Effector memory CD8-positive, alpha-beta T cell (primary cell): Measurements from ENCODE around the gene AARS1.
"Not testable (repeated sequence)": the region's sequence is repeated elsewhere in the genome, so short reads cannot be mapped to it uniquely, and the experiment has no call there.

Experiments used
- ATAC-seq: fragments of 150-1000 bp; cut with Tn5 transposase; replicated peaks from 2 replicates; pipeline ENCODE4 v1.10.0; 2021; ENCODE audit warnings: mild to moderate bottlenecking, moderate library complexity
- DNase-seq, 3 experiments: peaks; one replicate each; pipeline ENCODE4 v3.0.0; 2021
- H3K27ac Mint-ChIP-seq, 2 donors: one replicate each; pipeline ENCODE4 v1.8.0; 2022; ENCODE audit warnings: mild to moderate bottlenecking in 2 of 2, mixed read lengths in 2 of 2, moderate library complexity in 2 of 2
- H3K27me3 Mint-ChIP-seq, 2 donors: one replicate each; pipeline ENCODE4 v1.8.0; 2022; ENCODE audit warnings: mixed read lengths in 2 of 2
- H3K36me3 Mint-ChIP-seq: one replicate; pipeline ENCODE4 v1.8.0; 2022; ENCODE audit warnings: mild to moderate bottlenecking, moderate library complexity, mixed read lengths; ENCODE audit not compliant: insufficient read depth
- H3K4me1 Mint-ChIP-seq, 2 donors: one replicate each; pipeline ENCODE4 v1.8.0; 2022; ENCODE audit warnings: low read depth in 2 of 2, mixed read lengths in 2 of 2
- H3K4me3 Mint-ChIP-seq, 2 donors: one replicate each; pipeline ENCODE4 v1.8.0; 2022; ENCODE audit warnings: mild to moderate bottlenecking in 2 of 2, mixed read lengths in 2 of 2, moderate library complexity in 2 of 2
- H3K9me3 Mint-ChIP-seq, 2 donors: one replicate each; pipeline ENCODE4 v1.8.0; 2022; ENCODE audit warnings: mixed read lengths in 2 of 2

The AARS1 gene

GRCh38 chr16:70258946-70259345 is 30.4 kb downstream of the AARS1 start:
- Mint-ChIP-seq H3K4me1 (no peaks in the 10 kb centered on the region), H3K27ac (no peak overlapping the region), H3K4me3 (no peak overlapping the region), H3K9me3 (no peaks in the 10 kb centered on the region), H3K27me3 (no peaks in the 10 kb centered on the region), H3K36me3 (peaks cover 44% of the 10 kb centered on the region)
- ATAC-seq (no peak), DNase-seq (no peak)

- H3K27me3 Mint-ChIP-seq = no peaks in the 10 kb centered on the region
- ATAC-seq (no peak), DNase-seq (no peak)
- H3K9me3 Mint-ChIP-seq = no peaks in the 10 kb centered on the region
- no peaks in the 10 kb centered on the region for H3K4me1 Mint-ChIP-seq
- no peak overlapping the region for H3K4me3 Mint-ChIP-seq
- peaks cover 42% of the 10 kb centered on the region for H3K36me3 Mint-ChIP-seq
- H3K27ac Mint-ChIP-seq = no peak overlapping the region
Observed at GRCh38 chr16:70258065-70258464, 31.2 kb downstream of the AARS1 start.

- Mint-ChIP-seq H3K4me1 (no peaks in the 10 kb centered on the region), H3K4me3 (no peak overlapping the region), H3K36me3 (peaks cover 40% of the 10 kb centered on the region), H3K9me3 (no peaks in the 10 kb centered on the region), H3K27me3 (no peaks in the 10 kb centered on the region), H3K27ac (no peak overlapping the region)
- ATAC-seq (no peak), DNase-seq (no peak)
Observed at GRCh38 chr16:70257391-70257790, 31.9 kb downstream of the AARS1 start.

- no peak overlapping the region for H3K27ac Mint-ChIP-seq
- DNase-seq = no peak
- H3K36me3 Mint-ChIP-seq = peaks cover 37% of the 10 kb centered on the region
- H3K9me3 Mint-ChIP-seq = no peaks in the 10 kb centered on the region
- H3K4me3 Mint-ChIP-seq = no peak overlapping the region
- H3K4me1 Mint-ChIP-seq = peaks cover 0 to 5% of the 10 kb centered on the region in 2 donors
- no peak for ATAC-seq
- no peaks in the 10 kb centered on the region for H3K27me3 Mint-ChIP-seq
Observed at GRCh38 chr16:70255574-70255973, 33.7 kb downstream of the AARS1 start.

GRCh38 chr16:70254965-70255286 is 34.4 kb downstream of the AARS1 start:
- H3K27ac Mint-ChIP-seq = no peak overlapping the region
- no peaks in the 10 kb centered on the region for H3K27me3 Mint-ChIP-seq
- H3K4me1 Mint-ChIP-seq = peaks cover 0 to 8% of the 10 kb centered on the region in 2 donors
- H3K4me3 Mint-ChIP-seq = no peak overlapping the region
- DNase-seq (no peak), ATAC-seq (no peak)
- no peaks in the 10 kb centered on the region for H3K9me3 Mint-ChIP-seq
- H3K36me3 Mint-ChIP-seq = peaks cover 36% of the 10 kb centered on the region

- no peaks in the 10 kb centered on the region for H3K27me3 Mint-ChIP-seq
- peaks cover 3 to 8% of the 10 kb centered on the region in 2 donors for H3K4me1 Mint-ChIP-seq
- H3K36me3 Mint-ChIP-seq = peaks cover 38% of the 10 kb centered on the region
- H3K4me3 Mint-ChIP-seq = no peak overlapping the region
- no peaks in the 10 kb centered on the region for H3K9me3 Mint-ChIP-seq
- H3K27ac Mint-ChIP-seq = no peak overlapping the region
- no peak for DNase-seq
- ATAC-seq = no peak
Observed at GRCh38 chr16:70254180-70254964, 34.9 kb downstream of the AARS1 start.

- no peaks in the 10 kb centered on the region for H3K27me3 Mint-ChIP-seq
- no peak overlapping the region for H3K27ac Mint-ChIP-seq
- ATAC-seq (no peak), DNase-seq (peak; percentile 22 to 35 (median 23))
- no peaks in the 10 kb centered on the region for H3K9me3 Mint-ChIP-seq
- no peak overlapping the region for H3K4me3 Mint-ChIP-seq
- H3K4me1 Mint-ChIP-seq = peaks cover 8% of the 10 kb centered on the region in 2 donors
- H3K36me3 Mint-ChIP-seq = peaks cover 43% of the 10 kb centered on the region
Observed at GRCh38 chr16:70253291-70254106, 35.8 kb downstream of the AARS1 start.

- H3K36me3 Mint-ChIP-seq = peaks cover 38% of the 10 kb centered on the region
- peak overlapping the region in 1 of 2 donors; percentile 87 for H3K4me3 Mint-ChIP-seq
- H3K27me3 Mint-ChIP-seq = no peaks in the 10 kb centered on the region
- peak overlapping the region; percentile 91 to 95 for H3K27ac Mint-ChIP-seq
- H3K4me1 Mint-ChIP-seq = peaks cover 8% of the 10 kb centered on the region in 2 donors
- ATAC-seq (no peak), DNase-seq (no peak)
- no peaks in the 10 kb centered on the region for H3K9me3 Mint-ChIP-seq
Observed at GRCh38 chr16:70252355-70252988, 36.8 kb downstream of the AARS1 start.

GRCh38 chr16:70251629-70252354 is 37.5 kb downstream of the AARS1 start, which contains the start of gene EXOSC6:
Gene EXOSC6 (minus strand): TSS chr16:70251940. CDS start chr16:70251900, 40 bp downstream.
- Mint-ChIP-seq H3K36me3 (peaks cover 42% of the 10 kb centered on the region), H3K27me3 (no peaks in the 10 kb centered on the region), H3K4me3 (peak within 1 kb of the TSS; percentile 84 to 88), H3K27ac (peak within 1 kb of the TSS; percentile 91 to 95), H3K9me3 (no peaks in the 10 kb centered on the region), H3K4me1 (peaks cover 8% of the 10 kb centered on the region in 2 donors)
- ATAC-seq (peak; percentile 89), DNase-seq (peak; percentile 90)

- peak; percentile 60 for ATAC-seq
Observed at GRCh38 chr16:70250748-70251628, 38.3 kb downstream of the AARS1 start.

GRCh38 chr16:70249697-70250096 is 39.6 kb downstream of the AARS1 start:
- H3K27me3 Mint-ChIP-seq = not testable (repeated sequence)

More at GRCh38 chr16:70250748-70251628, 38.3 kb downstream of the AARS1 start:
- Mint-ChIP-seq H3K27ac (peak overlapping the region; percentile 91 to 95), H3K9me3 (no peaks in the 10 kb centered on the region), H3K27me3 (no peaks in the 10 kb centered on the region), H3K4me3 (peak overlapping the region; percentile 78 to 88), H3K4me1 (peaks cover 9 to 11% of the 10 kb centered on the region in 2 donors), H3K36me3 (peaks cover 42% of the 10 kb centered on the region)
- no peak for DNase-seq

GRCh38 chr16:70238773-70239172 is 50.5 kb downstream of the AARS1 start:
- peak overlapping the region in 1 of 2 donors; percentile 52 for H3K27ac Mint-ChIP-seq
- H3K4me3 Mint-ChIP-seq, ATAC-seq, H3K4me1 Mint-ChIP-seq, H3K27me3 Mint-ChIP-seq, H3K9me3 Mint-ChIP-seq, DNase-seq: not testable (repeated sequence)
- peaks cover 57% of the 10 kb centered on the region for H3K36me3 Mint-ChIP-seq

More at GRCh38 chr16:70249697-70250096, 39.6 kb downstream of the AARS1 start:
- H3K27ac Mint-ChIP-seq = peak overlapping the region; percentile 17 to 19
- ATAC-seq, H3K9me3 Mint-ChIP-seq, DNase-seq: not testable (repeated sequence)
- peaks cover 11 to 14% of the 10 kb centered on the region in 2 donors for H3K4me1 Mint-ChIP-seq
- H3K36me3 Mint-ChIP-seq = peaks cover 42% of the 10 kb centered on the region
- H3K4me3 Mint-ChIP-seq = peak overlapping the region; percentile 33 to 78
